HEK293 (cell line): ENCODE data around the gene ADIPOR2.

ENCODE experiments used
- OVOL3 ChIP-seq: fragments of 450-650 bp; formaldehyde crosslinking; IDR thresholded peaks from 2 replicates; pipeline ENCODE4 v1.5.1; 2016; ENCODE audit warnings: missing biosample characterization, missing genetic modification characterization
- TCF7L2 ChIP-seq: IDR thresholded peaks from 2 replicates; pipeline ENCODE4 v1.6.1; 2011; ENCODE audit warnings: low read depth, mild to moderate bottlenecking, inconsistent platforms, low read length, moderate library complexity, borderline replicate concordance
- ZBTB7A ChIP-seq: fragments of 450-650 bp; formaldehyde crosslinking; IDR thresholded peaks from 2 replicates; pipeline ENCODE4 v1.5.1; 2016; ENCODE audit warnings: low read depth, missing biosample characterization, missing genetic modification characterization
- ZNF24 ChIP-seq: fragments of 450-650 bp; formaldehyde crosslinking; IDR thresholded peaks from 2 replicates; pipeline ENCODE4 v1.5.1; 2016; ENCODE audit warnings: missing biosample characterization, missing genetic modification characterization
- ZNF416 ChIP-seq: fragments of 450-650 bp; formaldehyde crosslinking; IDR thresholded peaks from 2 replicates; pipeline ENCODE4 v1.5.1; 2016; ENCODE audit warnings: missing biosample characterization, missing genetic modification characterization
- ZNF558 ChIP-seq: fragments of 450-650 bp; formaldehyde crosslinking; IDR thresholded peaks from 2 replicates; pipeline ENCODE4 v1.5.1; 2016; ENCODE audit warnings: missing biosample characterization, missing genetic modification characterization
- ZXDB ChIP-seq: fragments of 450-650 bp; formaldehyde crosslinking; IDR thresholded peaks from 2 replicates; pipeline ENCODE4 v1.5.1; 2016; ENCODE audit warnings: missing biosample characterization, missing genetic modification characterization
- TF ChIP-seq, protein P1 (sequence below): fragments of 450-650 bp; formaldehyde crosslinking; IDR thresholded peaks from 2 replicates; pipeline ENCODE4 v1.5.1; 2016; ENCODE audit warnings: missing biosample characterization, missing genetic modification characterization
- TF ChIP-seq, protein P2 (sequence below): fragments of 450-650 bp; formaldehyde crosslinking; IDR thresholded peaks from 2 replicates; pipeline ENCODE4 v1.5.1; 2016; ENCODE audit warnings: missing biosample characterization, missing genetic modification characterization
- TF ChIP-seq, protein P3 (sequence below): IDR thresholded peaks from 2 replicates; pipeline ENCODE4 v1.6.1; 2011; ENCODE audit warnings: mild to moderate bottlenecking, low read depth, low read length, borderline replicate concordance
- TF ChIP-seq, protein P4 (sequence below): fragments of 450-650 bp; formaldehyde crosslinking; IDR thresholded peaks from 2 replicates; pipeline ENCODE4 v1.5.1; 2016; ENCODE audit warnings: missing biosample characterization, missing genetic modification characterization

DNA sequence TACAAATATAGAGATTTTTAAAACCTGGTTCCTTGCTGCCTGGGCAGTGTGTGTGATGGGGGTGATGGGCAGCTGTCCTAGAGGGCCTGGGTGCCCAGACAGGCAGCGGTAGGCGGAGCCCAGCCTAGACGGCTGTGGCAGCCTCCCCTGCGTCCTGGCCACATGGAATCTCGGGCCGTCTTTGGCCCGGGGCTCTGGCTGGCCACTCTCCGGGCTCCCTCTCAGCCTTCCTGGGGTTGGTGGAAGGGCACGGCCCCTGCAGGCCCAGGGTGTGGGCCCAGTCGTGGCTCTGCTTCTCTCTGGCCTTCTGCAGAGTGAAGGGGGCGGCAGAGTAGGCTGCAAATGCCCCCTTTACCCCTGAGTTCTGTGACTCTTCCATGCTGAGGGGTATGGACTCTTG, 131.8 kb downstream of the ADIPOR2 start:
- TF ChIP-seq, protein P1, sequence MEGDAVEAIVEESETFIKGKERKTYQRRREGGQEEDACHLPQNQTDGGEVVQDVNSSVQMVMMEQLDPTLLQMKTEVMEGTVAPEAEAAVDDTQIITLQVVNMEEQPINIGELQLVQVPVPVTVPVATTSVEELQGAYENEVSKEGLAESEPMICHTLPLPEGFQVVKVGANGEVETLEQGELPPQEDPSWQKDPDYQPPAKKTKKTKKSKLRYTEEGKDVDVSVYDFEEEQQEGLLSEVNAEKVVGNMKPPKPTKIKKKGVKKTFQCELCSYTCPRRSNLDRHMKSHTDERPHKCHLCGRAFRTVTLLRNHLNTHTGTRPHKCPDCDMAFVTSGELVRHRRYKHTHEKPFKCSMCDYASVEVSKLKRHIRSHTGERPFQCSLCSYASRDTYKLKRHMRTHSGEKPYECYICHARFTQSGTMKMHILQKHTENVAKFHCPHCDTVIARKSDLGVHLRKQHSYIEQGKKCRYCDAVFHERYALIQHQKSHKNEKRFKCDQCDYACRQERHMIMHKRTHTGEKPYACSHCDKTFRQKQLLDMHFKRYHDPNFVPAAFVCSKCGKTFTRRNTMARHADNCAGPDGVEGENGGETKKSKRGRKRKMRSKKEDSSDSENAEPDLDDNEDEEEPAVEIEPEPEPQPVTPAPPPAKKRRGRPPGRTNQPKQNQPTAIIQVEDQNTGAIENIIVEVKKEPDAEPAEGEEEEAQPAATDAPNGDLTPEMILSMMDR (tag by site-specific recombination) = no peak
- TF ChIP-seq ZBTB7A (tag by site-specific recombination) (no peak), OVOL3 (tag by site-specific recombination) (no peak), TCF7L2 (no peak), ZNF24 (tag by site-specific recombination) (no peak), ZNF558 (tag by site-specific recombination) (no peak), ZXDB (tag by site-specific recombination) (no peak), ZNF416 (tag by site-specific recombination) (no peak)
- TF ChIP-seq, protein P2, sequence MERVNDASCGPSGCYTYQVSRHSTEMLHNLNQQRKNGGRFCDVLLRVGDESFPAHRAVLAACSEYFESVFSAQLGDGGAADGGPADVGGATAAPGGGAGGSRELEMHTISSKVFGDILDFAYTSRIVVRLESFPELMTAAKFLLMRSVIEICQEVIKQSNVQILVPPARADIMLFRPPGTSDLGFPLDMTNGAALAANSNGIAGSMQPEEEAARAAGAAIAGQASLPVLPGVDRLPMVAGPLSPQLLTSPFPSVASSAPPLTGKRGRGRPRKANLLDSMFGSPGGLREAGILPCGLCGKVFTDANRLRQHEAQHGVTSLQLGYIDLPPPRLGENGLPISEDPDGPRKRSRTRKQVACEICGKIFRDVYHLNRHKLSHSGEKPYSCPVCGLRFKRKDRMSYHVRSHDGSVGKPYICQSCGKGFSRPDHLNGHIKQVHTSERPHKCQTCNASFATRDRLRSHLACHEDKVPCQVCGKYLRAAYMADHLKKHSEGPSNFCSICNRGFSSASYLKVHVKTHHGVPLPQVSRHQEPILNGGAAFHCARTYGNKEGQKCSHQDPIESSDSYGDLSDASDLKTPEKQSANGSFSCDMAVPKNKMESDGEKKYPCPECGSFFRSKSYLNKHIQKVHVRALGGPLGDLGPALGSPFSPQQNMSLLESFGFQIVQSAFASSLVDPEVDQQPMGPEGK = no peak
- TF ChIP-seq, protein P3, sequence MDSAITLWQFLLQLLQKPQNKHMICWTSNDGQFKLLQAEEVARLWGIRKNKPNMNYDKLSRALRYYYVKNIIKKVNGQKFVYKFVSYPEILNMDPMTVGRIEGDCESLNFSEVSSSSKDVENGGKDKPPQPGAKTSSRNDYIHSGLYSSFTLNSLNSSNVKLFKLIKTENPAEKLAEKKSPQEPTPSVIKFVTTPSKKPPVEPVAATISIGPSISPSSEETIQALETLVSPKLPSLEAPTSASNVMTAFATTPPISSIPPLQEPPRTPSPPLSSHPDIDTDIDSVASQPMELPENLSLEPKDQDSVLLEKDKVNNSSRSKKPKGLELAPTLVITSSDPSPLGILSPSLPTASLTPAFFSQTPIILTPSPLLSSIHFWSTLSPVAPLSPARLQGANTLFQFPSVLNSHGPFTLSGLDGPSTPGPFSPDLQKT = no peak
- TF ChIP-seq, protein P4, sequence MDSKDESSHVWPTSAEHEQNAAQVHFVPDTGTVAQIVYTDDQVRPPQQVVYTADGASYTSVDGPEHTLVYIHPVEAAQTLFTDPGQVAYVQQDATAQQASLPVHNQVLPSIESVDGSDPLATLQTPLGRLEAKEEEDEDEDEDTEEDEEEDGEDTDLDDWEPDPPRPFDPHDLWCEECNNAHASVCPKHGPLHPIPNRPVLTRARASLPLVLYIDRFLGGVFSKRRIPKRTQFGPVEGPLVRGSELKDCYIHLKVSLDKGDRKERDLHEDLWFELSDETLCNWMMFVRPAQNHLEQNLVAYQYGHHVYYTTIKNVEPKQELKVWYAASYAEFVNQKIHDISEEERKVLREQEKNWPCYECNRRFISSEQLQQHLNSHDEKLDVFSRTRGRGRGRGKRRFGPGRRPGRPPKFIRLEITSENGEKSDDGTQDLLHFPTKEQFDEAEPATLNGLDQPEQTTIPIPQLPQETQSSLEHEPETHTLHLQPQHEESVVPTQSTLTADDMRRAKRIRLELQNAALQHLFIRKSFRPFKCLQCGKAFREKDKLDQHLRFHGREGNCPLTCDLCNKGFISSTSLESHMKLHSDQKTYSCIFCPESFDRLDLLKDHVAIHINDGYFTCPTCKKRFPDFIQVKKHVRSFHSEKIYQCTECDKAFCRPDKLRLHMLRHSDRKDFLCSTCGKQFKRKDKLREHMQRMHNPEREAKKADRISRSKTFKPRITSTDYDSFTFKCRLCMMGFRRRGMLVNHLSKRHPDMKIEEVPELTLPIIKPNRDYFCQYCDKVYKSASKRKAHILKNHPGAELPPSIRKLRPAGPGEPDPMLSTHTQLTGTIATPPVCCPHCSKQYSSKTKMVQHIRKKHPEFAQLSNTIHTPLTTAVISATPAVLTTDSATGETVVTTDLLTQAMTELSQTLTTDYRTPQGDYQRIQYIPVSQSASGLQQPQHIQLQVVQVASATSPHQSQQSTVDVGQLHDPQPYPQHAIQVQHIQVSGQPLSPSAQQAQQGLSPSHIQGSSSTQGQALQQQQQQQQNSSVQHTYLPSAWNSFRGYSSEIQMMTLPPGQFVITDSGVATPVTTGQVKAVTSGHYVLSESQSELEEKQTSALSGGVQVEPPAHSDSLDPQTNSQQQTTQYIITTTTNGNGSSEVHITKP = no peak
